Suprapubic skin (tissue), 4 donors: ENCODE data around the gene URGCP. TPM values are rescaled to one million over a fixed set of nuclear protein-coding genes. Genes with fewer than 3 reads are reported as not detected.

ENCODE experiments used
- DNase-seq, 2 donors: peaks; one replicate each; pipeline ENCODE4 v3.0.0-alpha.2; 2019; ENCODE audit warnings: low spot score in 2 of 2
- H3K27ac ChIP-seq: fragments of 200-600 bp; sonication (generic); one replicate; pipeline ENCODE4 v1.5.1; 2019
- H3K27me3 ChIP-seq: fragments of 200-600 bp; sonication (generic); one replicate; pipeline ENCODE4 v1.5.1; 2019
- H3K36me3 ChIP-seq: fragments of 200-600 bp; sonication (generic); one replicate; pipeline ENCODE4 v1.5.1; 2019
- H3K4me1 ChIP-seq: fragments of 200-600 bp; sonication (generic); one replicate; pipeline ENCODE4 v1.5.1; 2019
- H3K4me3 ChIP-seq: fragments of 200-600 bp; sonication (generic); one replicate; pipeline ENCODE4 v1.5.1; 2019; ENCODE audit warnings: mild to moderate bottlenecking
- H3K9me3 ChIP-seq: fragments of 200-600 bp; sonication (generic); one replicate; pipeline ENCODE4 v1.5.1; 2019
- EP300 ChIP-seq: sonication (generic); formaldehyde crosslinking; IDR thresholded peaks from one replicate; pipeline ENCODE4 v1.6.1; 2017; ENCODE audit warnings: antibody characterized with exemption
- POLR2A ChIP-seq, 2 donors: fragments of 450-650 bp; IDR thresholded peaks; one replicate each; pipeline ENCODE4 v1.6.1; 2017; ENCODE audit warnings: antibody characterized with exemption in 2 of 2, mild to moderate bottlenecking in 2 of 2, moderate library complexity in 2 of 2
- POLR2AphosphoS5 ChIP-seq, 3 donors: sonication (generic); formaldehyde crosslinking; IDR thresholded peaks; one replicate each; pipeline ENCODE4 v1.6.1; 2017; ENCODE audit warnings: antibody characterized with exemption in 3 of 3
- WGBS: methylation state at CpG from one replicate; pipeline ENCODE4 v1.1.5; 2018; 5-methylcytosine and 5-hydroxymethylcytosine counted together
- total RNA-seq, 4 donors: library from RNA; depleted of rRNA; stranded (reverse); fragments of >200 nt; gene quantifications; one replicate each; pipeline ENCODE4 v1.1.0, GENCODE V29; 2016
- TF ChIP-seq, protein P1 (sequence below), 2 donors: fragments of 200-600 bp in 1 of 2; fragments of 450-650 bp in 1 of 2; sonication (generic) in 1 of 2; IDR thresholded peaks; one replicate each; pipeline ENCODE4 v1.5.1; 2016 to 2019; ENCODE audit warnings: antibody characterized with exemption in 2 of 2, mild to moderate bottlenecking in 1 of 2, moderate library complexity in 1 of 2

Gene URGCP
- total RNA-seq, 4 donors from 2014 or later: 36.3 to 60.3 (median 39.6) TPM

- Histone ChIP-seq H3K27me3 (no peaks in the 10 kb centered on the region), H3K36me3 (peaks cover 75% of the 10 kb centered on the region), H3K4me1 (peaks cover 9% of the 10 kb centered on the region), H3K27ac (no peak overlapping the region), H3K9me3 (no peaks in the 10 kb centered on the region), H3K4me3 (no peak overlapping the region)
- WGBS: 94% methylated on average over 37 of the region's 38 CpGs
- TF ChIP-seq, protein P1, sequence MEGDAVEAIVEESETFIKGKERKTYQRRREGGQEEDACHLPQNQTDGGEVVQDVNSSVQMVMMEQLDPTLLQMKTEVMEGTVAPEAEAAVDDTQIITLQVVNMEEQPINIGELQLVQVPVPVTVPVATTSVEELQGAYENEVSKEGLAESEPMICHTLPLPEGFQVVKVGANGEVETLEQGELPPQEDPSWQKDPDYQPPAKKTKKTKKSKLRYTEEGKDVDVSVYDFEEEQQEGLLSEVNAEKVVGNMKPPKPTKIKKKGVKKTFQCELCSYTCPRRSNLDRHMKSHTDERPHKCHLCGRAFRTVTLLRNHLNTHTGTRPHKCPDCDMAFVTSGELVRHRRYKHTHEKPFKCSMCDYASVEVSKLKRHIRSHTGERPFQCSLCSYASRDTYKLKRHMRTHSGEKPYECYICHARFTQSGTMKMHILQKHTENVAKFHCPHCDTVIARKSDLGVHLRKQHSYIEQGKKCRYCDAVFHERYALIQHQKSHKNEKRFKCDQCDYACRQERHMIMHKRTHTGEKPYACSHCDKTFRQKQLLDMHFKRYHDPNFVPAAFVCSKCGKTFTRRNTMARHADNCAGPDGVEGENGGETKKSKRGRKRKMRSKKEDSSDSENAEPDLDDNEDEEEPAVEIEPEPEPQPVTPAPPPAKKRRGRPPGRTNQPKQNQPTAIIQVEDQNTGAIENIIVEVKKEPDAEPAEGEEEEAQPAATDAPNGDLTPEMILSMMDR (IDR thresholded peaks at IDR 0.05): no peak
- TF ChIP-seq POLR2AphosphoS5 (IDR thresholded peaks at IDR 0.05): no peak
- no peak for TF ChIP-seq POLR2A (IDR thresholded peaks at IDR 0.05)
- no peak for TF ChIP-seq EP300
- no peak for DNase-seq
Observed at GRCh38 chr7:43877968-43878864, 28.2 kb downstream of the URGCP start.

GRCh38 chr7:43876976-43877745 is 29.2 kb downstream of the URGCP start:
- 95% methylated on average over 17 of the region's 29 CpGs for WGBS
- DNase-seq: no peak
- H3K4me1 ChIP-seq: peaks cover 20% of the 10 kb centered on the region
- TF ChIP-seq EP300: no peak
- TF ChIP-seq POLR2AphosphoS5 (IDR thresholded peaks at IDR 0.05): no peak
- TF ChIP-seq POLR2A (IDR thresholded peaks at IDR 0.05): no peak
- no peaks in the 10 kb centered on the region for H3K27me3 ChIP-seq
- H3K36me3 ChIP-seq: peaks cover 70% of the 10 kb centered on the region
- no peaks in the 10 kb centered on the region for H3K9me3 ChIP-seq
- H3K27ac ChIP-seq: no peak overlapping the region
- no peak overlapping the region for H3K4me3 ChIP-seq

- TF ChIP-seq POLR2AphosphoS5 (IDR thresholded peaks at IDR 0.05): no peak
- Histone ChIP-seq H3K9me3 (no peaks in the 10 kb centered on the region), H3K4me1 (peaks cover 26% of the 10 kb centered on the region), H3K27me3 (no peaks in the 10 kb centered on the region), H3K4me3 (no peak overlapping the region), H3K36me3 (peaks cover 63% of the 10 kb centered on the region), H3K27ac (no peak overlapping the region)
- DNase-seq: no peak
- WGBS: 86% methylated on average over 7 of the region's 7 CpGs
Observed at GRCh38 chr7:43876241-43876640, 30.2 kb downstream of the URGCP start.

- H3K4me3 ChIP-seq: no peak overlapping the region
- TF ChIP-seq, protein P1 (IDR thresholded peaks at IDR 0.05): no peak
- TF ChIP-seq POLR2A (IDR thresholded peaks at IDR 0.05) (peak in 1 of 2 donors; percentile 5), EP300 (no peak), POLR2AphosphoS5 (IDR thresholded peaks at IDR 0.05) (peak in 1 of 3 donors; percentile 6)
- DNase-seq: peak in 1 of 2 donors; percentile 80
- peaks cover 37% of the 10 kb centered on the region for H3K36me3 ChIP-seq
- 67% methylated on average over 5 of the region's 5 CpGs for WGBS
- H3K27ac ChIP-seq: peak overlapping the region; percentile 92
- peaks cover 39% of the 10 kb centered on the region for H3K4me1 ChIP-seq
- no peaks in the 10 kb centered on the region for H3K27me3 ChIP-seq
- no peaks in the 10 kb centered on the region for H3K9me3 ChIP-seq
Observed at GRCh38 chr7:43873300-43873699, 33.1 kb downstream of the URGCP start.

GRCh38 chr7:43872406-43873110 is 33.8 kb downstream of the URGCP start:
- TF ChIP-seq POLR2AphosphoS5 (IDR thresholded peaks at IDR 0.05): no peak
- TF ChIP-seq EP300: no peak
- TF ChIP-seq, protein P1 (IDR thresholded peaks at IDR 0.05): no peak
- TF ChIP-seq POLR2A (IDR thresholded peaks at IDR 0.05): no peak
- Histone ChIP-seq H3K9me3 (no peaks in the 10 kb centered on the region), H3K36me3 (peaks cover 29% of the 10 kb centered on the region), H3K4me1 (peaks cover 46% of the 10 kb centered on the region), H3K27ac (peak overlapping the region; percentile 92), H3K27me3 (no peaks in the 10 kb centered on the region), H3K4me3 (no peak overlapping the region)
- peak in 1 of 2 donors; percentile 76 for DNase-seq
- 23% methylated on average over 6 of the region's 7 CpGs for WGBS
